SK-N-SH treated with all-trans-retinoic acid at 6 μM for 48 hours (cell line): ENCODE data around the gene FNDC1.

ENCODE experiments used
- ATAC-seq: fragments of 200-7000 bp; cut with Tn5 transposase; 3 replicates; pipeline ENCODE4 v1.9.1; 2020; ENCODE audit warnings: mild to moderate bottlenecking, moderate library complexity
- ARNTL ChIP-seq: fragments of 450-650 bp; formaldehyde crosslinking; IDR thresholded peaks from 2 replicates; pipeline ENCODE4 v1.5.0; 2020; ENCODE audit warnings: low read depth, mild to moderate bottlenecking, moderate library complexity, borderline replicate concordance
- BACH2 ChIP-seq: fragments of 250-450 bp; sonication (Bioruptor Pico); IDR thresholded peaks from 2 replicates; pipeline ENCODE4 v1.9.0; 2021; ENCODE audit warnings: mild to moderate bottlenecking, borderline replicate concordance
- CSDC2 ChIP-seq: fragments of 250-450 bp; sonication (Bioruptor Pico); IDR thresholded peaks from 2 replicates; pipeline ENCODE4 v1.5.0; 2020; ENCODE audit warnings: mild to moderate bottlenecking, moderate library complexity
- ESRRG ChIP-seq: fragments of 250-450 bp; sonication (Bioruptor Pico); IDR thresholded peaks from 2 replicates; pipeline ENCODE4 v1.6.1; 2021; ENCODE audit warnings: mild to moderate bottlenecking
- GLIS3 ChIP-seq: fragments of 250-450 bp; sonication (Bioruptor Pico); IDR thresholded peaks from 2 replicates; pipeline ENCODE4 v1.5.0; 2020; ENCODE audit warnings: mild to moderate bottlenecking, moderate library complexity
- ISL1 ChIP-seq: fragments of 250-450 bp; sonication (Bioruptor Pico); IDR thresholded peaks from 2 replicates; pipeline ENCODE4 v2.1.2; 2022; ENCODE audit warnings: mild to moderate bottlenecking, moderate library complexity
- OSR1 ChIP-seq: fragments of 250-450 bp; sonication (Bioruptor Pico); IDR thresholded peaks from 2 replicates; pipeline ENCODE4 v1.8.0; 2022; ENCODE audit warnings: moderate library complexity, mild to moderate bottlenecking, inconsistent platforms
- PPARA ChIP-seq: fragments of 250-450 bp; sonication (Bioruptor Pico); IDR thresholded peaks from 2 replicates; pipeline ENCODE4 v1.5.0; 2020; ENCODE audit warnings: mild to moderate bottlenecking, borderline replicate concordance
- RARB ChIP-seq: fragments of 250-450 bp; sonication (Bioruptor Pico); IDR thresholded peaks from 2 replicates; pipeline ENCODE4 v1.8.0; 2021; ENCODE audit warnings: mild to moderate bottlenecking, moderate library complexity
- TCF4 ChIP-seq: fragments of 250-450 bp; sonication (Bioruptor Pico); IDR thresholded peaks from 2 replicates; pipeline ENCODE4 v1.8.0; 2021; ENCODE audit warnings: mild to moderate bottlenecking, moderate library complexity, borderline replicate concordance
- TOX ChIP-seq: fragments of 250-450 bp; sonication (Bioruptor Pico); IDR thresholded peaks from 2 replicates; pipeline ENCODE4 v1.8.0; 2021; ENCODE audit warnings: mild to moderate bottlenecking, moderate library complexity, borderline replicate concordance
- ZC3H10 ChIP-seq: fragments of 250-450 bp; sonication (Bioruptor Pico); IDR thresholded peaks from 2 replicates; pipeline ENCODE4 v1.5.1; 2021; ENCODE audit warnings: mild to moderate bottlenecking, moderate library complexity
- ZFP3 ChIP-seq: fragments of 250-450 bp; sonication (Bioruptor Pico); IDR thresholded peaks from 2 replicates; pipeline ENCODE4 v1.5.0; 2020; ENCODE audit warnings: mild to moderate bottlenecking, moderate library complexity
- ZFP30 ChIP-seq: fragments of 450-650 bp; formaldehyde crosslinking; IDR thresholded peaks from 2 replicates; pipeline ENCODE4 v1.5.0; 2022; ENCODE audit warnings: mild to moderate bottlenecking, moderate library complexity
- ZNF565 ChIP-seq: fragments of 450-650 bp; formaldehyde crosslinking; conservative IDR thresholded peaks from 2 replicates; pipeline ENCODE4 v1.5.0; 2020; ENCODE audit warnings: low read depth, mild to moderate bottlenecking, moderate library complexity
- ZNF70 ChIP-seq: fragments of 450-650 bp; formaldehyde crosslinking; IDR thresholded peaks from 2 replicates; pipeline ENCODE4 v1.5.0; 2020; ENCODE audit warnings: mild to moderate bottlenecking, moderate library complexity
- ZNF8 ChIP-seq: fragments of 450-650 bp; formaldehyde crosslinking; IDR thresholded peaks from 2 replicates; pipeline ENCODE4 v1.5.0; 2020; ENCODE audit warnings: mild to moderate bottlenecking, moderate library complexity
- TF ChIP-seq, protein P1 (sequence below): fragments of 250-450 bp; sonication (Bioruptor Pico); IDR thresholded peaks from 2 replicates; pipeline ENCODE4 v1.8.0; 2020; ENCODE audit warnings: mild to moderate bottlenecking, moderate library complexity, borderline replicate concordance
- TF ChIP-seq, protein P2 (sequence below): fragments of 250-450 bp; sonication (Bioruptor Pico); IDR thresholded peaks from 2 replicates; pipeline ENCODE4 v1.5.0; 2020; ENCODE audit warnings: mild to moderate bottlenecking, moderate library complexity
- TF ChIP-seq, protein P3 (sequence below): fragments of 250-450 bp; sonication (Bioruptor Pico); IDR thresholded peaks from 2 replicates; pipeline ENCODE4 v1.5.1; 2021; ENCODE audit warnings: mild to moderate bottlenecking, moderate library complexity
- TF ChIP-seq, protein P4 (sequence below): fragments of 250-450 bp; sonication (Bioruptor Pico); IDR thresholded peaks from 2 replicates; pipeline ENCODE4 v1.8.0; 2021; ENCODE audit warnings: low read depth, mild to moderate bottlenecking, moderate library complexity, borderline replicate concordance
- TF ChIP-seq, protein P5 (sequence below): fragments of 250-450 bp; sonication (Bioruptor Pico); IDR thresholded peaks from 2 replicates; pipeline ENCODE4 v1.5.1; 2020; ENCODE audit warnings: low read depth, mild to moderate bottlenecking, moderate library complexity

The FNDC1 gene

DNA sequence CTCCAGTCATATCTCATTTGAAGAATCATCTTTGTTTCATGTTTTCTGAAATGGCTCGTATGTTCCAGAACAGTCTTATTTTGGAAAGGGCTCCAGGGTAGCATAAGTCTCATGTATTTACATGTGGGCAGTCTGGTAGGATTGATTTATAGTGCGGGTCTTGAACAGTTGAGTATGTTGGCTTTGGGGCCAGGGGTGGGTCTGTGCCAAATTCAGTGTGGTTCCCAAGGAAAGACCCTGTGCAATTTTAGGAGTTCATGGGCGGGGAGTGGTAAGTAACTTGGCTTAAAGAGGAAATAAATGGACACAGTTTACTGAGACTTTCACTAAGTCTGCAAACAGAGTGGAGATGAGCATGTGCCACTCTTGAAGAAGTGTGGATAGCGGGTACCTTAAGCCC, 7.7 kb downstream of the FNDC1 start:
- no peak for ATAC-seq
- TF ChIP-seq PPARA (CRISPR knock-in tag): no peak

DNA sequence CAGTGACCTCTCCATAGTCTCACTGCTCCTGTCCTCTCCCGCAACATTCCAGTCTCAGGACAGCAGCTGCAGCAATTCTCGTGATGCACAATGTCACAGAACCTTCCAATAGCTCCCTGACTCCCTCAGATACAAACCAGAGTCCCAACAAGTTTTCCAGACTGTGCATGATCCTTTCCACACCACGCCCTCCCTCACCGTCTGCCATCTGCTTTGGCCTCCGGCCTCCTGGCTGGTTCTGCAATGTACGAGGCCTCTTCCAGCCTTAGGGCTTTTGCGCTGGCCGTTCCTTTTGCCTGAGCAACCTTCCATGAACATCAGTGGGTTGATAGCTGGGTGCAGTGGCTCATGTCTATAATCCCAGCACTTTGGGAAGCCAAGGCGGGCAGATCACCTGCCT, 9.6 kb downstream of the FNDC1 start:
- no peak for ATAC-seq
- TF ChIP-seq ZNF8 (CRISPR knock-in tag) (no peak), ZFP3 (CRISPR knock-in tag) (no peak), ARNTL (CRISPR knock-in tag) (no peak), TCF4 (no peak), ZNF70 (CRISPR knock-in tag) (no peak), GLIS3 (no peak), PPARA (CRISPR knock-in tag) (no peak), OSR1 (CRISPR knock-in tag) (no peak), ZNF565 (CRISPR knock-in tag) (no peak), BACH2 (CRISPR knock-in tag) (no peak), CSDC2 (CRISPR knock-in tag) (no peak), ZC3H10 (CRISPR knock-in tag) (no peak), ISL1 (CRISPR knock-in tag) (no peak)
- TF ChIP-seq, protein P1, sequence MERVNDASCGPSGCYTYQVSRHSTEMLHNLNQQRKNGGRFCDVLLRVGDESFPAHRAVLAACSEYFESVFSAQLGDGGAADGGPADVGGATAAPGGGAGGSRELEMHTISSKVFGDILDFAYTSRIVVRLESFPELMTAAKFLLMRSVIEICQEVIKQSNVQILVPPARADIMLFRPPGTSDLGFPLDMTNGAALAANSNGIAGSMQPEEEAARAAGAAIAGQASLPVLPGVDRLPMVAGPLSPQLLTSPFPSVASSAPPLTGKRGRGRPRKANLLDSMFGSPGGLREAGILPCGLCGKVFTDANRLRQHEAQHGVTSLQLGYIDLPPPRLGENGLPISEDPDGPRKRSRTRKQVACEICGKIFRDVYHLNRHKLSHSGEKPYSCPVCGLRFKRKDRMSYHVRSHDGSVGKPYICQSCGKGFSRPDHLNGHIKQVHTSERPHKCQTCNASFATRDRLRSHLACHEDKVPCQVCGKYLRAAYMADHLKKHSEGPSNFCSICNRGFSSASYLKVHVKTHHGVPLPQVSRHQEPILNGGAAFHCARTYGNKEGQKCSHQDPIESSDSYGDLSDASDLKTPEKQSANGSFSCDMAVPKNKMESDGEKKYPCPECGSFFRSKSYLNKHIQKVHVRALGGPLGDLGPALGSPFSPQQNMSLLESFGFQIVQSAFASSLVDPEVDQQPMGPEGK (CRISPR knock-in tag): no peak
- TF ChIP-seq, protein P2, sequence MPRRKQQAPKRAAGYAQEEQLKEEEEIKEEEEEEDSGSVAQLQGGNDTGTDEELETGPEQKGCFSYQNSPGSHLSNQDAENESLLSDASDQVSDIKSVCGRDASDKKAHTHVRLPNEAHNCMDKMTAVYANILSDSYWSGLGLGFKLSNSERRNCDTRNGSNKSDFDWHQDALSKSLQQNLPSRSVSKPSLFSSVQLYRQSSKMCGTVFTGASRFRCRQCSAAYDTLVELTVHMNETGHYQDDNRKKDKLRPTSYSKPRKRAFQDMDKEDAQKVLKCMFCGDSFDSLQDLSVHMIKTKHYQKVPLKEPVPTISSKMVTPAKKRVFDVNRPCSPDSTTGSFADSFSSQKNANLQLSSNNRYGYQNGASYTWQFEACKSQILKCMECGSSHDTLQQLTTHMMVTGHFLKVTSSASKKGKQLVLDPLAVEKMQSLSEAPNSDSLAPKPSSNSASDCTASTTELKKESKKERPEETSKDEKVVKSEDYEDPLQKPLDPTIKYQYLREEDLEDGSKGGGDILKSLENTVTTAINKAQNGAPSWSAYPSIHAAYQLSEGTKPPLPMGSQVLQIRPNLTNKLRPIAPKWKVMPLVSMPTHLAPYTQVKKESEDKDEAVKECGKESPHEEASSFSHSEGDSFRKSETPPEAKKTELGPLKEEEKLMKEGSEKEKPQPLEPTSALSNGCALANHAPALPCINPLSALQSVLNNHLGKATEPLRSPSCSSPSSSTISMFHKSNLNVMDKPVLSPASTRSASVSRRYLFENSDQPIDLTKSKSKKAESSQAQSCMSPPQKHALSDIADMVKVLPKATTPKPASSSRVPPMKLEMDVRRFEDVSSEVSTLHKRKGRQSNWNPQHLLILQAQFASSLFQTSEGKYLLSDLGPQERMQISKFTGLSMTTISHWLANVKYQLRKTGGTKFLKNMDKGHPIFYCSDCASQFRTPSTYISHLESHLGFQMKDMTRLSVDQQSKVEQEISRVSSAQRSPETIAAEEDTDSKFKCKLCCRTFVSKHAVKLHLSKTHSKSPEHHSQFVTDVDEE: no peak
- TF ChIP-seq, protein P3, sequence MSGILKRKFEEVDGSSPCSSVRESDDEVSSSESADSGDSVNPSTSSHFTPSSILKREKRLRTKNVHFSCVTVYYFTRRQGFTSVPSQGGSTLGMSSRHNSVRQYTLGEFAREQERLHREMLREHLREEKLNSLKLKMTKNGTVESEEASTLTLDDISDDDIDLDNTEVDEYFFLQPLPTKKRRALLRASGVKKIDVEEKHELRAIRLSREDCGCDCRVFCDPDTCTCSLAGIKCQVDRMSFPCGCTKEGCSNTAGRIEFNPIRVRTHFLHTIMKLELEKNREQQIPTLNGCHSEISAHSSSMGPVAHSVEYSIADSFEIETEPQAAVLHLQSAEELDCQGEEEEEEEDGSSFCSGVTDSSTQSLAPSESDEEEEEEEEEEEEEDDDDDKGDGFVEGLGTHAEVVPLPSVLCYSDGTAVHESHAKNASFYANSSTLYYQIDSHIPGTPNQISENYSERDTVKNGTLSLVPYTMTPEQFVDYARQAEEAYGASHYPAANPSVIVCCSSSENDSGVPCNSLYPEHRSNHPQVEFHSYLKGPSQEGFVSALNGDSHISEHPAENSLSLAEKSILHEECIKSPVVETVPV (CRISPR knock-in tag): no peak
- TF ChIP-seq, protein P4, sequence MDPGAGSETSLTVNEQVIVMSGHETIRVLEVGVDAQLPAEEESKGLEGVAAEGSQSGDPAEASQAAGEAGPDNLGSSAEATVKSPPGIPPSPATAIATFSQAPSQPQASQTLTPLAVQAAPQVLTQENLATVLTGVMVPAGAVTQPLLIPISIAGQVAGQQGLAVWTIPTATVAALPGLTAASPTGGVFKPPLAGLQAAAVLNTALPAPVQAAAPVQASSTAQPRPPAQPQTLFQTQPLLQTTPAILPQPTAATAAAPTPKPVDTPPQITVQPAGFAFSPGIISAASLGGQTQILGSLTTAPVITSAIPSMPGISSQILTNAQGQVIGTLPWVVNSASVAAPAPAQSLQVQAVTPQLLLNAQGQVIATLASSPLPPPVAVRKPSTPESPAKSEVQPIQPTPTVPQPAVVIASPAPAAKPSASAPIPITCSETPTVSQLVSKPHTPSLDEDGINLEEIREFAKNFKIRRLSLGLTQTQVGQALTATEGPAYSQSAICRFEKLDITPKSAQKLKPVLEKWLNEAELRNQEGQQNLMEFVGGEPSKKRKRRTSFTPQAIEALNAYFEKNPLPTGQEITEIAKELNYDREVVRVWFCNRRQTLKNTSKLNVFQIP (CRISPR knock-in tag): no peak

DNA sequence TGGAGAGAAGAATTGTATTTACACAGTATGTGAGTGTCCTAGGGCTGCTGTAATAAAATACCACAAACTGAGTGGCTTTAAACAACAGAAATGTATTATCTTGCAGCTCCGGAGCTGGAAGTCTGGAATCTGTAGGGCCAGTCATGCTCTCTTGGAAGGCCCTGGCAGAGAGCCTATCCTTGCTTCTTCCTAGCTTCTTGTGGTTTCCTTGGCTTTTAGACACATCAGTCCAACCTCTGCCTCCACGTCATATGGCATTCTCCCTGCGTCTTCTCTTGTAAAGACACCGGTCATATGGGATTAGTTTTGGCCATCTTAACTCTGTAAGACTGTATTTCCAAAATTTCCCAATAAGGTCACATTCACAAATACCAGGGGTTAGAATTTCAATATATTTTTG, 10.8 kb downstream of the FNDC1 start:
- TF ChIP-seq ZFP30 (no peak), OSR1 (CRISPR knock-in tag) (no peak), ISL1 (CRISPR knock-in tag) (no peak), RARB (CRISPR knock-in tag) (no peak), TCF4 (no peak), CSDC2 (CRISPR knock-in tag) (no peak), BACH2 (CRISPR knock-in tag) (no peak), ZFP3 (CRISPR knock-in tag) (no peak), ESRRG (CRISPR knock-in tag) (no peak), GLIS3 (no peak), ARNTL (CRISPR knock-in tag) (no peak), TOX (no peak)
- TF ChIP-seq, protein P5, sequence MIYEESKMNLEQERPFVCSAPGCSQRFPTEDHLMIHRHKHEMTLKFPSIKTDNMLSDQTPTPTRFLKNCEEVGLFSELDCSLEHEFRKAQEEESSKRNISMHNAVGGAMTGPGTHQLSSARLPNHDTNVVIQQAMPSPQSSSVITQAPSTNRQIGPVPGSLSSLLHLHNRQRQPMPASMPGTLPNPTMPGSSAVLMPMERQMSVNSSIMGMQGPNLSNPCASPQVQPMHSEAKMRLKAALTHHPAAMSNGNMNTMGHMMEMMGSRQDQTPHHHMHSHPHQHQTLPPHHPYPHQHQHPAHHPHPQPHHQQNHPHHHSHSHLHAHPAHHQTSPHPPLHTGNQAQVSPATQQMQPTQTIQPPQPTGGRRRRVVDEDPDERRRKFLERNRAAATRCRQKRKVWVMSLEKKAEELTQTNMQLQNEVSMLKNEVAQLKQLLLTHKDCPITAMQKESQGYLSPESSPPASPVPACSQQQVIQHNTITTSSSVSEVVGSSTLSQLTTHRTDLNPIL (CRISPR knock-in tag): no peak
- TF ChIP-seq, protein P3 (CRISPR knock-in tag): no peak
- no peak for ATAC-seq
